ENCODE data around the gene SPTLC2.
"Not testable (repeated sequence)": the region's sequence is repeated elsewhere in the genome, so short reads cannot be mapped to it uniquely, and the experiment has no call there.

Gene SPTLC2

GRCh38 chr14:77622366-77622961 lies 6.0 kb upstream of the SPTLC2 start:
- DNase-seq = no peak

GRCh38 chr14:77620222-77620870 lies 3.9 kb upstream of the SPTLC2 start:
- DNase-seq = no peak

- DNase-seq = no peak
These were observed 2.0 kb upstream of the SPTLC2 start for GRCh38 chr14:77618381-77618970.

- DNase-seq = no peak
These were observed 344 bp downstream of the SPTLC2 start for GRCh38 chr14:77616133-77616453.

GRCh38 chr14:77615361-77616132 lies 890 bp downstream of the SPTLC2 start:
- no peak for DNase-seq

GRCh38 chr14:77613201-77613600 lies 3.2 kb downstream of the SPTLC2 start:
- no peak for DNase-seq

- DNase-seq = no peak
These were observed 4.3 kb downstream of the SPTLC2 start for GRCh38 chr14:77612011-77612620.

- no peak for DNase-seq
These were observed 5.9 kb downstream of the SPTLC2 start for GRCh38 chr14:77610553-77610952.

GRCh38 chr14:77609922-77610321 lies 6.5 kb downstream of the SPTLC2 start:
- DNase-seq = no peak

- no peak for DNase-seq
These were observed 8.6 kb downstream of the SPTLC2 start for GRCh38 chr14:77607741-77608302.

GRCh38 chr14:77605392-77605972 lies 11.0 kb downstream of the SPTLC2 start:
- DNase-seq = no peak

- DNase-seq = no peak
These were observed 12.7 kb downstream of the SPTLC2 start for GRCh38 chr14:77603654-77604255.

- DNase-seq = no peak
These were observed 13.4 kb downstream of the SPTLC2 start for GRCh38 chr14:77603031-77603430.

- no peak for DNase-seq
These were observed 14.4 kb downstream of the SPTLC2 start for GRCh38 chr14:77601846-77602619.

GRCh38 chr14:77599889-77600288 lies 16.5 kb downstream of the SPTLC2 start:
- no peak for DNase-seq

GRCh38 chr14:77598366-77599070 lies 17.9 kb downstream of the SPTLC2 start:
- DNase-seq = no peak

- DNase-seq = no peak
These were observed 22.9 kb downstream of the SPTLC2 start for GRCh38 chr14:77593501-77593961.

GRCh38 chr14:77590845-77591485 lies 25.5 kb downstream of the SPTLC2 start:
- DNase-seq = no peak

- DNase-seq = no peak
These were observed 27.3 kb downstream of the SPTLC2 start for GRCh38 chr14:77589099-77589498.

- not testable (repeated sequence) for DNase-seq
These were observed 27.9 kb downstream of the SPTLC2 start for GRCh38 chr14:77588411-77589025.
